ES-I3 (cell line): ENCODE measurements around the gene XRN2.

Source experiments
- H3K36me3 ChIP-seq: 2 replicates; pipeline ENCODE4 v1.6.1; 2013; ENCODE audit warnings: mild to moderate bottlenecking, low read length, control low read depth, moderate library complexity; ENCODE audit not compliant: insufficient read depth
- H3K4me1 ChIP-seq: 2 replicates; pipeline ENCODE4 v1.6.1; 2013; ENCODE audit warnings: mild to moderate bottlenecking, control low read depth, low read length; ENCODE audit not compliant: insufficient read depth
- H3K9ac ChIP-seq: 2 replicates; pipeline ENCODE4 v1.6.1; 2013; ENCODE audit warnings: low read depth, mild to moderate bottlenecking, low read length, moderate library complexity
- H3K9me3 ChIP-seq: 2 replicates; pipeline ENCODE4 v1.6.1; 2013; ENCODE audit warnings: mild to moderate bottlenecking, low read length, moderate library complexity; ENCODE audit not compliant: control insufficient read depth, insufficient read depth

Gene XRN2

DNA sequence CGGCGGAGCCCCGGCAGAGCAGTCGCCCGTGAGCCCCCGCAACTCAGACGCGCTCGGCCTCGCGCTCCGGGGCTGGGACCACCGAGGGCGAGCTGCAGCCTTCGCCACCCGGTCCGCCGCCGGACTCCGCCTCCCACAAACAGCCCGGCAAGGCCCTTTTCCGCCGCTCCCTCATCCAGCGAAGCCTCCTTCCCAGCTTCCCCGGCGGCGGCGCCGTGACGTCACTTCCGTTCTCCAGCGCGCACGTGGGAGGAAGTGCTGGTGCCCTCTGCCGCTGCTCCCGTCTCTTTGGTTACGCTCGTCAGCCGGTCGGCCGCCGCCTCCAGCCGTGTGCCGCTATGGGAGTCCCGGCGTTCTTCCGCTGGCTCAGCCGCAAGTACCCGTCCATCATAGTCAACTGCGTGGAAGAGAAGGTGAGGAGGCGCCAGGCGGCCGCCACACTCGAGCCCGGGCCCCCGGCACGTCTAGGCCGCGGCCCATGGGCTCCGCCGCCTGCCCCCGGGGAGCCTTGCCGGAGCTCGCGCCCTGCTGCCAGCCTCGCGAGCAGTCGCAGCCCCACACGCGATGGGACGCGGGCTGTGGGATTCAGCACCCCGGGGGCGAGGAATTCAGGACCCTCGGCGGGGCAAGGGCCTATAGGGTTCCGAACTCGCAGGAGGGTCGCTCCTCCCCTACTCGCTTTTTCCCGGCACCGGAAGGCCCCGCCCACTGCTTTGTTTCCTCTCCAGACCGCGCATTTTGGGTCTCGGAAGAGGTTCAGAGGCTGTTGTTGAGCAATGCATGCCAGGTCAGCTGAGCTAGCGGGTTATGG is at the start of gene XRN2:
XRN2 (plus strand) TSS at position 271 of the 811 bp plus-strand sequence; CDS start at position 339, 68 bp downstream.
- no peaks in the 10 kb centered on the region for H3K9me3 ChIP-seq

DNA sequence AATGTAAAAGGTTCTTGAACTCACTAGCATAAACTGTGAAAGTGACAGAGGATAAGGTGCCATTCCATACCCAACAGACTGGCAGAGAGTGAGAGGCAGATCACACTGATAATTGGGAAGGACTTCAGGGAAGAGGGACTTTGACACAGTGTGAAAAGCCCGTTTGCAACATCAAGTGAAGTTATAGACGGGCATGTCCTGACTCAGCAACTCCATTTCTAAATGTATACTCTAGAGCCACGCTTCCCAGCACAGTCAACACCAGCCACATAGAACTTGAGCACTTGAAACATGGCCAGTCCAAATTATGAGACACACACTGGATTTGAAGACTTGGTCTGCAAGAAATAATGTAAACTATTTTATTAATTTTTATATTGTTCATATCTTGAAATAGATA is 45.9 kb upstream of the XRN2 start:
- Histone ChIP-seq H3K36me3 (no peaks in the 10 kb centered on the region), H3K9ac (no peak overlapping the region), H3K9me3 (no peaks in the 10 kb centered on the region), H3K4me1 (no peaks in the 10 kb centered on the region)

More for the DNA sequence above, at the start of gene XRN2:
- Histone ChIP-seq H3K36me3 (no peaks in the 10 kb centered on the region), H3K9ac (peak within 1 kb of the TSS; percentile 94), H3K4me1 (peaks cover 8% of the 10 kb centered on the region)

DNA sequence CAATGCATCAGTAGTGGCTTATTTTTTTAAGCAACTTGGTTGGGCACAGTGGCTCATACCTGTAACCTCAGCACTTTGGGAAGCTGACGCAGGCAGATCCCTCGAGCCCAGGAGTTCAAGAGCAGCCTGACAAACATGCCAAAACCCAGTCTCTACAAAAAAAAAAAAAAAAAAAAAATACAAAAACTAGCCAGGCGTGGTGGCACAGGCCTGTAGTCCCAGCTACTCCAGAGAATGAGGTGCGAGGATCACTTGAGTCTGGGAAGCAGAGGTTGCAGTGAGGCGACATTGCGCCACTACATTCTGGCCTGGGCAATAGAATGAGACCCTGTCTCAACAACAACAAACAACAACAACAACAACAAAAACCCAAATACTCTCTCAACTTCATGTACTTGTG is 44.7 kb upstream of the XRN2 start:
- Histone ChIP-seq H3K9me3 (no peaks in the 10 kb centered on the region), H3K9ac (no peak overlapping the region), H3K36me3 (no peaks in the 10 kb centered on the region), H3K4me1 (no peaks in the 10 kb centered on the region)

DNA sequence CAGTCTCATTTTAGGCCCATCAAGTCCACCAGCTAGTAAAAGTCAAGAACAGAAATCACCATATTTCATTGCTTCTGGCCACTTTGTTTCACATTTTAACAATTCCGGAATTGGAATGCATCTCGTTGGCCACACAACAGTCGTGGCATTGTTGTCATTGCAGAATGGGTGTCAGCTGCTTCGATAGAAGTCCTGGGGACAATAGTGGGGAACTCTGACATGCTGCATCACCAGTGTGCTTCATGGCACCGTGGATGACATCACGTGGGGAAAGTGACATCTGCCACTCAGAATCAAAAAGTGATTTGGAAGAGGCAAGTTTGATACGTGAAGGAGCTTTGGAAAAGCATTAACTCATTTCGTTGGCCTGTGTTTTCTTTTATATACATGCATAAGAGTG is 43.8 kb upstream of the XRN2 start:
- Histone ChIP-seq H3K36me3 (no peaks in the 10 kb centered on the region), H3K9ac (no peak overlapping the region), H3K4me1 (no peaks in the 10 kb centered on the region), H3K9me3 (no peaks in the 10 kb centered on the region)

DNA sequence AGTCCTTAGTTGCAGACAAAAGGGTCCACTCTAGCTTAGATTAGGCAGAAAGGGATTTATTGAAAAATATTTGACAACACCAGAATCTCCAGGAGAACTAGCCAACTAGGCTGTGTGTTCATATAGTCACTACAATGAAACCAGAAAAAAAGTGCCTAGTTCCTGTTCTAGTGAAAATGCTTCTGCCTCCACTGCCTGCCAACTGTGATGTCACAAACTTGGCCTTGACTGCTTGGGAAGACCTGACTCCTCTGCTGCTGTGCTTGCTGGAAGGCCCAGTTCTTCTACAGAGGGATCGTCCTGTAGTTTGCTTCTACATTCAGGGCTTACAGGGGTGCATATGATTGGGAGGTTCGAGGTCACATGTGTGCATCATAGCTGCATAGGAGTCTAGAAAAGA is 40.3 kb upstream of the XRN2 start:
- H3K4me1 ChIP-seq = no peaks in the 10 kb centered on the region
- H3K36me3 ChIP-seq = no peaks in the 10 kb centered on the region; the same call in 1 of the 2 replicates
- H3K9me3 ChIP-seq = no peaks in the 10 kb centered on the region; the same call in 1 of the 2 replicates
- H3K9ac ChIP-seq = no peak overlapping the region

DNA sequence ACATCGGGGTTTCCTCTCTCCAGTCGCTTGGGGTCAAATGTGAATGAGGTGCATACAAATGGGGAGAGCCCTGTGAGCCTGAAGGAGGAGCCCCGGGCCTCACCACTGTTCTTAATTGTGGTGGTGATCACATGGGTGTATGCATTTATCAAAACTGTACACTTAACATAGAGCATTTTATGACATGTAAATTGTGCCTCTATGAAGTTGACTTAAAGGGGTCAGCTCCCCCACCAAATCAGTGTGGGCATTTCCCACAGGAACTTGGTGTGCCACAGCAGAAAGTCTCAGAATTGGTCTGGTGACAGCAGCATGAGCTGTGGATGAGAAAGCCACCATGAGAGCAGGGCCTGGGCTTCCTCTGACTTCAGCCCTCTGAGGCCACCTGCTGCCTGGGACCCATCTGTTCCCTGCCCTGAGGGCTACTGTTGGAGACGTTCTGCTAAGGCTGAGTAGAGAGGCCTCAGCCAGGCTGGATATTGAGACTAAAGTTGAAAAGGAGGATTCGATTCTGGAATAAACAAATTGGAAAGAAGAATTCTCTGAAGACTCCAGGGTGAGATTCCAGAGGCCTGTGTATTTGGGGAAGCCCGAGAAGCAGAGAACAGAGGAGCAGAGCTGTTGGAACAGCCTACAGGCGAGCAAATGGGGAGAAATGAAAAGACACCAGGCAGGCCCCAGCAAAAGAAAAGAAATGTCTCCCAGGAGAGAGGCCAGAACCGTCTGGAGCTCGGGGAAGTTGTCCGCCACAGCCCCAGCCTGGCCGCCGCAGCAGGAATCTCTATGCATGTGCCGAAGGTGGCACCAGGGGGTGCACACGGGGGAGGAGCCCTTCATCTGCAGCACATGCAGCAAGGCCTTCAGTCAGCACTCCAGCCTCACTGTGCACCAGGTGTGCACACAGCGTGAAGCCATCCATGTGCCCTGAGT is 37.6 kb upstream of the XRN2 start:
- no peaks in the 10 kb centered on the region; the same call in 1 of the 2 replicates for H3K9me3 ChIP-seq
- no peak overlapping the region for H3K9ac ChIP-seq
- no peaks in the 10 kb centered on the region for H3K4me1 ChIP-seq
- H3K36me3 ChIP-seq = no peaks in the 10 kb centered on the region; the same call in 1 of the 2 replicates

GRCh38 chr20:21266191-21266536 is 37.0 kb upstream of the XRN2 start:
- Histone ChIP-seq H3K9ac (no peak overlapping the region), H3K4me1 (no peaks in the 10 kb centered on the region), H3K9me3 (no peaks in the 10 kb centered on the region; the same call in 1 of the 2 replicates), H3K36me3 (no peaks in the 10 kb centered on the region; the same call in 1 of the 2 replicates)

- Histone ChIP-seq H3K9ac (no peak overlapping the region), H3K9me3 (no peaks in the 10 kb centered on the region; the same call in 1 of the 2 replicates), H3K4me1 (no peaks in the 10 kb centered on the region; the same call in 1 of the 2 replicates), H3K36me3 (no peaks in the 10 kb centered on the region; the same call in 1 of the 2 replicates)
Measured at GRCh38 chr20:21269772-21270171, 33.4 kb upstream of the XRN2 start.

DNA sequence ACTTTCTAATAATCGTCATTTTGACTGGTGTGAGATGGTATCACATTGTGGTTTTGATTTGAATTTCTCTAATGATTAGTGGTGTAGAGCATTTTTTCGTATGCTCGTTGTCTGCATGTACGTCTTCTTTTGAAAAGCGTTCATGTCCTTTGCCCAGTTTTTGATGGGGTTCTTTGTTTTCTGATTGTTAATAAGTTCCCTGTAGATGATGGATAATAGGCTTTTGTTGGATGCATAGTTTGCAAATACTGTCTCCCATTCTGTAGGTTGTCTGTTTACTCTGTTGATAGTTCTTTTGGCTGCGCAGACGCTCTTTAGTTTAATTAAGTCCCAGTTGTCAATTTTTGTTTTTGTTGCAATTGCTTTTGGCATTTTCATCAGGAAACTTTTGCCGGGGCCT is 32.3 kb upstream of the XRN2 start:
- H3K36me3 ChIP-seq = no peaks in the 10 kb centered on the region; the same call in 1 of the 2 replicates
- no peaks in the 10 kb centered on the region; the same call in 1 of the 2 replicates for H3K9me3 ChIP-seq
- H3K9ac ChIP-seq = no peak overlapping the region
- H3K4me1 ChIP-seq = no peaks in the 10 kb centered on the region; the same call in 1 of the 2 replicates

- no peaks in the 10 kb centered on the region; the same call in 1 of the 2 replicates for H3K4me1 ChIP-seq
- H3K9me3 ChIP-seq = no peaks in the 10 kb centered on the region; the same call in 1 of the 2 replicates
- no peaks in the 10 kb centered on the region; the same call in 1 of the 2 replicates for H3K36me3 ChIP-seq
- no peak overlapping the region for H3K9ac ChIP-seq
Measured at GRCh38 chr20:21272279-21272678, 30.9 kb upstream of the XRN2 start.

- Histone ChIP-seq H3K9me3 (no peaks in the 10 kb centered on the region), H3K4me1 (no peaks in the 10 kb centered on the region; the same call in 1 of the 2 replicates), H3K36me3 (no peaks in the 10 kb centered on the region), H3K9ac (no peak overlapping the region)
Measured at GRCh38 chr20:21272679-21273078, 30.5 kb upstream of the XRN2 start.

DNA sequence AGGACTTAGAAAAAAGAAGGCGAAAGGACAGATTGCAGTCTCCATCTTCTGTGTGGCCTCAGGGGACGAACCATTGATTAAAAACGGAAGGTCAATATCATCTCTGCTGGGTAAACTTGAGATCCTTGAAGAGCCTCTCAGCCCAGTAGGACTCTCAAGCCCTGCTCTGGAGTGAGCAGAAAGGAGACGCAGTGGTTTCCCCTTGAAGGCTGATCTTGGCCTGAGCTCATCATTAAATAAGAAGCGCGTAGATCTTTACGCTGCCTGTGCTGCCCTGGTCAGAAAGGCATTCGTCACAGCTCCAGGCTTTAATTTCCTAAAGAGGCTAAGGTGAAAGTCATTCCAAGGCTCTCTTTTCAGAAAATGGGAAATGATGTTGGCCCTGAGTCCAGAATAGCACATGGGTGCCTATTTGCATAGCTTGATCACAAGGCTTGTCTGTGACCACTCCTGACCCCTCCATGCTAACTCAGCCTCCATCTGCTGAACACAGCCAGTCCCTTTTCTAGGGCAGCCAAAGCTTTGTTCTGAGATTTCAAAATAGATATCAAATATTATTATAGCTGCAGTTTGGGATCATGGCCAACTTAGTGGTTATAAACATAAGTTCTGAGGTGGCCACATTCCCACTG is 29.3 kb upstream of the XRN2 start:
- no peak overlapping the region for H3K9ac ChIP-seq
- no peaks in the 10 kb centered on the region for H3K9me3 ChIP-seq
- H3K4me1 ChIP-seq = no peaks in the 10 kb centered on the region; the same call in 1 of the 2 replicates
- no peaks in the 10 kb centered on the region for H3K36me3 ChIP-seq

DNA sequence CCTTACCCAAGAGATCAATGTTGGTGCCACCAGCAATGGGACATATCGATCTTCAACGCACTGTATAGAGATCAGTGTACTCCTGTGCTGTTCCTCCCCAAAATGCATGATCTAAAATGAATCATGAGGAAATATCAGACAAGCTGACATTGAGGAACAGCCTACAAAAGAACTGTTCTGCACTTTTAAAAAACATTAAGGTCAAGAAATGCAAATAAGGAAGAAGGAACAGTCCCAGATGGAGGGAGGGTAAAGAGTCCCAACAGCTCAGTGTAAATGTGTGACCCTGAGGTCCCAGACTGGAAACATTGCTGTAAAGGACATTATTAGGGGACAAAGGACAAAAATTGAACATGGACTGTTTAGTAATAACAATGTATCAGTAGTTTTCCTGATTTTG is 24.3 kb upstream of the XRN2 start:
- Histone ChIP-seq H3K9me3 (no peaks in the 10 kb centered on the region), H3K9ac (no peak overlapping the region), H3K4me1 (no peaks in the 10 kb centered on the region), H3K36me3 (no peaks in the 10 kb centered on the region)
